ENCODE data around the gene FRAS1. TPM values are rescaled to one million over a fixed set of nuclear protein-coding genes. Genes with fewer than 3 reads are reported as not detected.

FRAS1 gene
- total and polyA plus RNA-seq, 2 of the 8 experiments (the other 6 are each of a cell fraction or from before 2014, with no cell fraction given): 38.5 to 109 TPM

- no peak for TF ChIP-seq CHD2 (IDR thresholded peaks at IDR 0.05; ENCODE audit: low read length)
- no peak for TF ChIP-seq TBP (IDR thresholded peaks at IDR 0.05; ENCODE audit: low read depth, low read length)
- no peak for TF ChIP-seq CREB1 (IDR thresholded peaks at IDR 0.05)
- no peak for TF ChIP-seq BCL11A (IDR thresholded peaks at IDR 0.05; ENCODE audit: low read depth in 2 of 2, low read length in 2 of 2)
Measured at GRCh38 chr4:78543424-78544125, 486.5 kb downstream of the FRAS1 start (continued).

Data from H1 (cell line).